Astrocyte of the cerebellum (primary cell): ENCODE data around the gene FAM83D.

ENCODE experiments used
- DNase-seq: peaks from one replicate; pipeline ENCODE4 v3.0.0-alpha.2; 2011; ENCODE audit warnings: low read depth
- H3K4me3 ChIP-seq: 2 replicates; pipeline ENCODE4 v1.5.1; 2011; ENCODE audit warnings: mild to moderate bottlenecking, low read depth, low read length, moderate library complexity
- CTCF ChIP-seq: IDR thresholded peaks from 2 replicates; pipeline ENCODE4 v1.5.1; 2012; ENCODE audit warnings: low read length, low read depth, moderate library complexity, mild to moderate bottlenecking; ENCODE audit errors: missing control alignments
- in situ Hi-C: cut with HindIII; loops from 2 replicates; pipeline ENCODE4 v1.10.0; 2017; ENCODE audit warnings: low sequenced_read_pairs

Gene FAM83D

GRCh38 chr20:38961530-38962043 is 35.4 kb downstream of the FAM83D start:
- in situ Hi-C loops, result no loop called here
- DNase-seq, result no peak
- H3K4me3 ChIP-seq, result peak overlapping the region; percentile 82
- no peak for TF ChIP-seq CTCF

GRCh38 chr20:38962044-38962927 is 36.1 kb downstream of the FAM83D start, which contains the start of gene DHX35:
Gene DHX35 (plus strand): TSS chr20:38962344. CDS start chr20:38962368, 24 bp downstream.
- peak within 1 kb of the TSS; percentile 82 for H3K4me3 ChIP-seq
- in situ Hi-C loops, result no loop called here
- TF ChIP-seq CTCF, result peak; percentile 50
- peak; percentile 88 for DNase-seq

GRCh38 chr20:38962928-38963401 is 36.7 kb downstream of the FAM83D start:
- TF ChIP-seq CTCF, result no peak

GRCh38 chr20:38963745-38964144 is 37.5 kb downstream of the FAM83D start:
- no peak for DNase-seq
- H3K4me3 ChIP-seq, result no peak overlapping the region
- TF ChIP-seq CTCF, result no peak
- in situ Hi-C loops, result no loop called here

More at GRCh38 chr20:38962928-38963401, 36.7 kb downstream of the FAM83D start:
- no peak for DNase-seq
- in situ Hi-C loops, result no loop called here
- peak overlapping the region; percentile 82 for H3K4me3 ChIP-seq

GRCh38 chr20:38965264-38965663 is 39.0 kb downstream of the FAM83D start:
- TF ChIP-seq CTCF, result no peak
- DNase-seq, result no peak
- H3K4me3 ChIP-seq, result no peak overlapping the region
- in situ Hi-C loops, result no loop called here

GRCh38 chr20:38968090-38968489 is 41.9 kb downstream of the FAM83D start:
- in situ Hi-C loops, result no loop called here
- no peak for TF ChIP-seq CTCF
- no peak overlapping the region for H3K4me3 ChIP-seq
- DNase-seq, result no peak
